ENCODE measurements around the gene TOGARAM2.

Gene TOGARAM2

DNA sequence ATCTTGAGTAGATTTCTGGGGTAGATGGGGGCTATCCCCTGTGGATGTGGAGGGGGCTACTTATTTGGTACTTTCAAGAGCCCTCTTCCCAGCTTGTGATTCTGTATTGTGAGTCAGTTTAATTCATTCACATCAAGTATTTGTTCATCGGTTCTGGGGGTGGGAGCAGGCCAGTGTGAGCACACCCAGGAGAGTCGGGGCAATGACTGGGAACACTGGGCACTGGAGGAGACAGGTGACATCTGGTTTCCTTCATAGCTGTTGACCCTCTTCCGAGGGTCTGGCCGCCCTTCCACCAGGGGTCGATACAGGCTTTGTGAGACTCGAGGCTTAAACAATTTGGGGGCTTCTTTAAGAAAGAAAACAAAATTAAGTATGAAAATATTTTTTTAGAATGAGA, 2.5 kb upstream of the TOGARAM2 start:
- no peak overlapping the region for H3K4me3 Mint-ChIP-seq

DNA sequence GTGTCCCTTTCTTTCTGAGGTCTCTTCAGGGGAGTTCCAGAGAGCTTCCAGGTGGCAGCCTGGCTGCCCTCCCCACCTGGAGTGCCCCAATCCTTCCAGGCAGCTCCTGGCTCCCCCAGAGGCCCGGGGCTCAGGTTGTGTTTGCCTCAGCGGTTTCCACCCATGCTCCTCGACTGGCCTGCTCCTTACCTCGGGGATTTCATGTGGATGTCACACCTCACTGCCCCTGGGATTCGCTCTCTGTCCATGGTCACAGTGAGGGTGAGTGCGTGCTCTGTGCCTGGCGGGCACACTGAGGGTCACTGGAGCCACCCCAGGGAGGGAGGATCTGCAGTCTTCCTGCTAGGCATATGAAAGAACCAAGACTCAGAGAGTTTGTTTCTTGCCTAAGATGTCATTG, 2.1 kb upstream of the TOGARAM2 start:
- H3K4me1 Mint-ChIP-seq = peaks cover 54% of the 10 kb centered on the region
- H3K9me3 Mint-ChIP-seq = peaks cover 13% of the 10 kb centered on the region
- H3K4me3 Mint-ChIP-seq = no peak overlapping the region
- peak overlapping the region; percentile 72 for H3K27ac Mint-ChIP-seq
- H3K36me3 Mint-ChIP-seq (ENCODE audit: low read depth) = no peaks in the 10 kb centered on the region
- H3K27me3 Mint-ChIP-seq (ENCODE audit: low read depth, poor library complexity) = peaks cover 1% of the 10 kb centered on the region
- peak; percentile 44 for DNase-seq
- TF ChIP-seq, protein P1, sequence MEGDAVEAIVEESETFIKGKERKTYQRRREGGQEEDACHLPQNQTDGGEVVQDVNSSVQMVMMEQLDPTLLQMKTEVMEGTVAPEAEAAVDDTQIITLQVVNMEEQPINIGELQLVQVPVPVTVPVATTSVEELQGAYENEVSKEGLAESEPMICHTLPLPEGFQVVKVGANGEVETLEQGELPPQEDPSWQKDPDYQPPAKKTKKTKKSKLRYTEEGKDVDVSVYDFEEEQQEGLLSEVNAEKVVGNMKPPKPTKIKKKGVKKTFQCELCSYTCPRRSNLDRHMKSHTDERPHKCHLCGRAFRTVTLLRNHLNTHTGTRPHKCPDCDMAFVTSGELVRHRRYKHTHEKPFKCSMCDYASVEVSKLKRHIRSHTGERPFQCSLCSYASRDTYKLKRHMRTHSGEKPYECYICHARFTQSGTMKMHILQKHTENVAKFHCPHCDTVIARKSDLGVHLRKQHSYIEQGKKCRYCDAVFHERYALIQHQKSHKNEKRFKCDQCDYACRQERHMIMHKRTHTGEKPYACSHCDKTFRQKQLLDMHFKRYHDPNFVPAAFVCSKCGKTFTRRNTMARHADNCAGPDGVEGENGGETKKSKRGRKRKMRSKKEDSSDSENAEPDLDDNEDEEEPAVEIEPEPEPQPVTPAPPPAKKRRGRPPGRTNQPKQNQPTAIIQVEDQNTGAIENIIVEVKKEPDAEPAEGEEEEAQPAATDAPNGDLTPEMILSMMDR (IDR thresholded peaks at IDR 0.05) = no peak

More for the DNA sequence above, 2.5 kb upstream of the TOGARAM2 start:
- Mint-ChIP-seq H3K27ac (peak overlapping the region; percentile 10), H3K4me1 (peaks cover 54% of the 10 kb centered on the region), H3K9me3 (peaks cover 15% of the 10 kb centered on the region), H3K36me3 (ENCODE audit: low read depth) (no peaks in the 10 kb centered on the region), H3K27me3 (ENCODE audit: low read depth, poor library complexity) (peaks cover 5% of the 10 kb centered on the region)
- TF ChIP-seq, protein P1 (IDR thresholded peaks at IDR 0.05) = no peak
- DNase-seq = no peak

DNA sequence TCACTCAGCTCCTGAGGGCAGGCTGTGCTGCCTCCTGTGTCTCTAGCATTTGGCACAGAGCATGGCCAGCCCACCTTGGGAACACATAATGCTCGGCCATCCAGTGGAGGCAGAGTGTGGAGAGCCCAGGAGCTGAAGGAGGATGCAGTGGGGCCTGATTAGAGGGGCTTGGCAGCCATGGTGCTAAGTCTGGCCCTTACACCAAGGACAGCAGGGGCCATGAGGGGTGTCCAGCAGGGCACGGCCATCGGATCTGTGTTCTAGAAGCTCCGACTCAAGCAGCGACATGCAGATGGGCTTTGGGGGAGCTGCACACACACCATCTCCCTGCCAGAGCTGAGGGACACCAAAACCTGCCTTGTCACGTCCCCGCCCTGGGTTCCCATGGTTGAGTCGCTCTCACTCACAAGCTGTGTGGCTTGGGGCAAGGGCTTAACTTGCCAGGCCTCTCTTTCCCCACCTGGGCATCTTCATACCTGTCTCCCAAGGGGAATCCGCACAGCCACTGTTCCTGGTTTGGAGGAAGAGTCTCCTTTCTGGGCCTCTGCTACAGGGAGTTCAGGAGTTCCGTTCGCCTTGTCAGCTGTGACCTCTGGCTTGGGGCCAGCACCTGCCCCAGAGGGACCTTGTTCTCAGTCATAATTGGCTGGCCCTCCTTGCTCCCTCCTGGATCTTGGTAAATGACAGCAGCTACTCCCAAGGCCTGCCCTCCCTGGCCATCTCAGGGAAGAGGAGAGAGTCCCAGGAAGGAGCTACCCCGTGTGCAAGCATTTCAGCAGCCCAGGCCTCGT, 1.3 kb upstream of the TOGARAM2 start:
- no peak overlapping the region for H3K4me3 Mint-ChIP-seq
- TF ChIP-seq, protein P1 (IDR thresholded peaks at IDR 0.05) = no peak
- H3K36me3 Mint-ChIP-seq (ENCODE audit: low read depth) = no peaks in the 10 kb centered on the region
- H3K27me3 Mint-ChIP-seq (ENCODE audit: low read depth, poor library complexity) = no peaks in the 10 kb centered on the region
- H3K27ac Mint-ChIP-seq = no peak overlapping the region
- peaks cover 6% of the 10 kb centered on the region for H3K9me3 Mint-ChIP-seq
- H3K4me1 Mint-ChIP-seq = peaks cover 54% of the 10 kb centered on the region
- no peak for DNase-seq

DNA sequence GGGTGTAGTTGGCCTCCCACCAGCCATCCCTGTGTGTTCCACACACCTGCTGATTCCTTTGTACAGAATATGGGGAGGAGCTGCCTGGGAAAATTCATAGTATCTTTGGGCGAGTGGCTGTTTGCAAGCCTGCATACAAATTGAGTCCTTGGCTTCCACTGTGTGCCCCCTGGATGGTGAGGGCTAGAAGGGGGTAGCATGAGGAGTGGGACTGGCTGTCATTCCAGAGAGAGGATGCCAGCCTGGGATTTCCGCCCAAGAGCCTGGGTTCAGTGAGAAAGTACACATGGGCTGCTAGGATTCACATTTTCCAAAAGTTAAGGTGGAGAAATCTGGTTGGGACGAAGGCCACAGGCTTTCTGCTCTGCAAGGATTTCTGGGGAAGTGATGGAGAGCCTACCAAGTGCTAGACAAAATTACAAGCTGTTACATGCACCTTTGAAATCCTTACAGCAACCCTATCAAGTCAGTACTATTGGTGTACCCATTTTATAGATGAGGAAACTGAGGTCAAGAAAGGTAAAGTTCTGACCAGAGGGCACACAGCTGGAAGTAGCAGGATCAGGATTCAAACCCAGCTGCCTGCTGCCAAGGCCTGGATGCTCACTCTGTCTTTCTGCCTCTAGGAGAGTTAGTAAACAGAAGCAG, 606 bp upstream of the TOGARAM2 start:
- H3K27me3 Mint-ChIP-seq (ENCODE audit: low read depth, poor library complexity) = peaks cover 4% of the 10 kb centered on the region
- no peak overlapping the region for H3K27ac Mint-ChIP-seq

DNA sequence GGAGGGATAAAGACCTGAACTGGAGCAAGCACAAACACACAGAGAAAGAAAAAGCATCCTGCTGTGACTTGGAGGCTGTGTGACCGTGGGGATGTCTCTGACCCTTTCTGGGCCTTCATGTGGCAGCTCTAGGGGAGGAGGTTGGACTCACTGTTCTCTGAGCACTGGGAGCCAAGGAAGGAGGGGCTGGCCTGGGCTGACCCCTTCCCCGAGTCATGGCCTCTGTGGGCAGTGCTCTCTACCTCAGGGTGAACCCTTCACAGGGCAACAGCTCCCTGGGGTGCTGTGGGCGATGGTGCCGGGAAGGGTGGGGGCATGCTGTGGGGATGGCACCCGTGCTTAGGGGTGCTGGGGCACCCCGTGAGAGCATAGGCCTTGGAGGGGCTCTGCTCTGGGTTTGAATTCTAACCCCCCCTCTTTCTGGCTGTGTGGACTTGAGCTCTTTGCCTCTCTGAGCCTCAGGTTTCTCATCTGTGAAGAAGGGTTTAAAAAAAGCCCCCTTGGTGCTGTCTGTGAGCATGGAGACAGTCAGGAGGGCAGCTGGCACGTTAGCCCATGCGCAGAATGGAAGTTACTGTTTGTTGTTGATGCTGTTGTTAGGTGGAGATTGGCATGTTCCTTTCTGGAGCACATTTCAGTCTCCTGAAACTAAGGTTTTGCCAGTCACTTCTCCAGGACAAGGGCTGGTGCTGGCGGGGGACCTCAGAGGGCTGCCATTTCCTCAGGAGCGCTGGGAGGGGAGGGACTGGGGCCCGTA, 700 bp downstream of the TOGARAM2 start:
- TF ChIP-seq, protein P1 (IDR thresholded peaks at IDR 0.05) = no peak
- no peak overlapping the region for H3K4me3 Mint-ChIP-seq
- H3K27me3 Mint-ChIP-seq (ENCODE audit: low read depth, poor library complexity) = peaks cover 4% of the 10 kb centered on the region
- H3K27ac Mint-ChIP-seq = peak overlapping the region; percentile 56
- peaks cover 71% of the 10 kb centered on the region for H3K4me1 Mint-ChIP-seq
- H3K36me3 Mint-ChIP-seq (ENCODE audit: low read depth) = no peaks in the 10 kb centered on the region
- no peak for DNase-seq
- no peaks in the 10 kb centered on the region for H3K9me3 Mint-ChIP-seq

More for the DNA sequence above, 606 bp upstream of the TOGARAM2 start:
- peaks cover 3% of the 10 kb centered on the region for H3K9me3 Mint-ChIP-seq
- H3K36me3 Mint-ChIP-seq (ENCODE audit: low read depth) = no peaks in the 10 kb centered on the region
- H3K4me1 Mint-ChIP-seq = peaks cover 61% of the 10 kb centered on the region
- TF ChIP-seq, protein P1 (IDR thresholded peaks at IDR 0.05) = no peak
- H3K4me3 Mint-ChIP-seq = no peak overlapping the region
- no peak for DNase-seq

Data from nephron progenitor cell (in vitro differentiated cells).